Activated naive CD4-positive, alpha-beta T cell treated with anti-CD3 and anti-CD28 coated beads, Interleukin-2, amount 10 ng/mL, durations not matched to agents 7 days and 5 days (primary cell): ENCODE data around the gene SPRR5.

Experiments used
- CTCF ChIA-PET: fragments of 350-600 bp; sonication (Branson Sonifier 250); formaldehyde crosslinking; loops from one replicate; lab custom pipeline; 2021; ENCODE audit warnings: antibody characterized with exemption; lab: Charles Lee
- DNase-seq: peaks from one replicate; pipeline ENCODE4 v3.0.0-alpha.2; 2020
- H3K27ac Mint-ChIP-seq: one replicate; pipeline ENCODE4 v1.8.0; 2021; ENCODE audit warnings: mild to moderate bottlenecking, moderate library complexity, mixed read lengths
- H3K27me3 Mint-ChIP-seq: one replicate; pipeline ENCODE4 v1.8.0; 2021; ENCODE audit warnings: mild to moderate bottlenecking, mixed read lengths
- H3K36me3 Mint-ChIP-seq: one replicate; pipeline ENCODE4 v1.8.0; 2021; ENCODE audit warnings: mixed read lengths
- H3K4me1 Mint-ChIP-seq: one replicate; pipeline ENCODE4 v1.8.0; 2021; ENCODE audit warnings: mixed read lengths
- H3K4me3 Mint-ChIP-seq: one replicate; pipeline ENCODE4 v1.8.0; 2021; ENCODE audit warnings: mild to moderate bottlenecking, moderate library complexity, mixed read lengths
- H3K9me3 Mint-ChIP-seq: one replicate; pipeline ENCODE4 v1.8.0; 2021; ENCODE audit warnings: mixed read lengths

Gene SPRR5

DNA sequence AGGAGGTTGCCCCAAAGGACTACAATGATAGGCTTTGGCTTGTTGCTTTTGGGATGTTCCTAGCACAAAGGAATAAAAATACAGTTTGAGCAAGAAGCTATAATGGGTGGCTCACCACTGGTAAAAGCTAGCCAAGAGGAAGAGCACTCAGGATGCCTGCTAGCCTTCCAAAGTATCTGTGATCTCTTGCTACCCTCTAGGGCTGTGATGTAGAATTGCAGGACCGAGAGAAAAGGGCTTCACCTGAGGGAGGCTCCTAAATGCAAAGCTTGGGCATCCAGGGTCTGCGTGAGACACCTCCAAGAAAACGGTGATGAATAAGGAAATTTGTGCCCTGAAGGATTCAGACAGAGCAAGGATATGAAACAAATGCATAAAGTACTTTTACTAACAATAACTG is 20.9 kb upstream of the SPRR5 start:
- H3K4me3 Mint-ChIP-seq = no peak overlapping the region
- peaks cover 3% of the 10 kb centered on the region for H3K27me3 Mint-ChIP-seq
- H3K27ac Mint-ChIP-seq = no peak overlapping the region
- no peaks in the 10 kb centered on the region for H3K9me3 Mint-ChIP-seq
- CTCF ChIA-PET = interaction anchor here (0.7 kb wide), 1 partner anchor 54 kb away, joined by 3 read pairs; no protein-coding TSS in a partner anchor
- no peaks in the 10 kb centered on the region for H3K4me1 Mint-ChIP-seq
- no peaks in the 10 kb centered on the region for H3K36me3 Mint-ChIP-seq
- DNase-seq = no peak

GRCh38 chr1:152928671-152929070 is 18.3 kb upstream of the SPRR5 start:
- H3K27me3 Mint-ChIP-seq = peaks cover 3% of the 10 kb centered on the region
- no peaks in the 10 kb centered on the region for H3K36me3 Mint-ChIP-seq
- no peaks in the 10 kb centered on the region for H3K9me3 Mint-ChIP-seq
- no peak for DNase-seq
- CTCF ChIA-PET = no interaction called here
- no peak overlapping the region for H3K27ac Mint-ChIP-seq
- H3K4me3 Mint-ChIP-seq = no peak overlapping the region
- H3K4me1 Mint-ChIP-seq = no peaks in the 10 kb centered on the region

GRCh38 chr1:152932170-152932811 is 14.7 kb upstream of the SPRR5 start:
- H3K27me3 Mint-ChIP-seq = no peaks in the 10 kb centered on the region
- no peaks in the 10 kb centered on the region for H3K9me3 Mint-ChIP-seq
- H3K4me3 Mint-ChIP-seq = no peak overlapping the region
- H3K4me1 Mint-ChIP-seq = no peaks in the 10 kb centered on the region
- no peak overlapping the region for H3K27ac Mint-ChIP-seq
- H3K36me3 Mint-ChIP-seq = no peaks in the 10 kb centered on the region
- CTCF ChIA-PET = no interaction called here
- no peak for DNase-seq

GRCh38 chr1:152933196-152933595 is 13.8 kb upstream of the SPRR5 start:
- CTCF ChIA-PET = no interaction called here
- Mint-ChIP-seq H3K36me3 (no peaks in the 10 kb centered on the region), H3K4me3 (no peak overlapping the region), H3K4me1 (no peaks in the 10 kb centered on the region), H3K27me3 (no peaks in the 10 kb centered on the region), H3K9me3 (no peaks in the 10 kb centered on the region), H3K27ac (no peak overlapping the region)
- no peak for DNase-seq

- H3K4me3 Mint-ChIP-seq = no peak overlapping the region
- H3K27ac Mint-ChIP-seq = no peak overlapping the region
- CTCF ChIA-PET = no interaction called here
- H3K36me3 Mint-ChIP-seq = no peaks in the 10 kb centered on the region
- H3K9me3 Mint-ChIP-seq = no peaks in the 10 kb centered on the region
- H3K4me1 Mint-ChIP-seq = no peaks in the 10 kb centered on the region
- no peak for DNase-seq
- H3K27me3 Mint-ChIP-seq = peaks cover 3% of the 10 kb centered on the region
Measured at GRCh38 chr1:152940614-152941013, 6.4 kb upstream of the SPRR5 start.

- no peak overlapping the region for H3K4me3 Mint-ChIP-seq
- peaks cover 3% of the 10 kb centered on the region for H3K27me3 Mint-ChIP-seq
- no peak overlapping the region for H3K27ac Mint-ChIP-seq
- no peaks in the 10 kb centered on the region for H3K9me3 Mint-ChIP-seq
- no peaks in the 10 kb centered on the region for H3K4me1 Mint-ChIP-seq
- H3K36me3 Mint-ChIP-seq = no peaks in the 10 kb centered on the region
- CTCF ChIA-PET = no interaction called here
- DNase-seq = no peak
Measured at GRCh38 chr1:152941037-152941711, 5.8 kb upstream of the SPRR5 start.

DNA sequence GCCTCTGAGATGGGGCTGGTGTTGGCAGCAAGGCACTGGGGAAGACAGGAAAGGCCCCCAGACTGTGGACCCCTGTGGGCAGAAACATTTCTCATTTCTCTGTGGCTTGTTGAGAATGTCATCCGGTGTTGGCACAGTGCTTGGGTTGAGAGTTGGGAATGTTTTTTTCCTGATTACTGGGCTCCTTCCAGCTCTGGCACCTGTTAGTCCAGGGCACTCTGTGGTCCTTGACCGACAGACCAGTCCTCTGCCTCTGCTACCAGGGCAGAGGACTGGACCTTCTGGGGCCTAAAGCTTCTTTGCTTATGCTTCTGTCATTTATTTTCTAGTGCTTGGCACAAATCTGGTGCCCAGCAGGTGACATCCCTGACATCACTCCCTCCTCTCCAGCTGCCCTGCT is 4.8 kb upstream of the SPRR5 start:
- no peak overlapping the region for H3K4me3 Mint-ChIP-seq
- H3K27me3 Mint-ChIP-seq = peaks cover 4% of the 10 kb centered on the region
- H3K27ac Mint-ChIP-seq = no peak overlapping the region
- DNase-seq = no peak
- H3K36me3 Mint-ChIP-seq = no peaks in the 10 kb centered on the region
- no peaks in the 10 kb centered on the region for H3K4me1 Mint-ChIP-seq
- no peaks in the 10 kb centered on the region for H3K9me3 Mint-ChIP-seq
- CTCF ChIA-PET = no interaction called here

DNA sequence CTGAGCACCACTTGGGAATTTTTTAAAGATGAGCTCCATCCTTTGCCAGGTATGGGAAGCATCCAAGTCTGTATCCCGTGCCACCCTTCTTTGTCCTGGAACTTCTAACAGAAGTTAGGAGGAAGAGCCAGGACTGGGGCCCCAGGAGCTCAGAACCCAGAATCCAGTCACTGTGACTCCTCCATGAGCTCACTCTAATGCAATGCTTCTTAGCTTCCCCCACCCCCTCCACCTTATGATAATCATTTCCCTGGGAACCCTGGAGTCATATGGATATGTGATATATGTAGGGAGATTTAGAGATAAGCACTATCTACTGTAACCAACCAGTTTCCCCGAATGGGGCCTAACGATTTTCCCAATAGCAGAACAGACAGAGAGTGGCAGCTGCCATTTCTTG is 758 bp upstream of the SPRR5 start:
- Mint-ChIP-seq H3K27me3 (peaks cover 7% of the 10 kb centered on the region), H3K4me3 (no peak overlapping the region), H3K9me3 (no peaks in the 10 kb centered on the region), H3K4me1 (no peaks in the 10 kb centered on the region), H3K36me3 (no peaks in the 10 kb centered on the region), H3K27ac (no peak overlapping the region)
- CTCF ChIA-PET = no interaction called here
- no peak for DNase-seq

- Mint-ChIP-seq H3K36me3 (no peaks in the 10 kb centered on the region), H3K9me3 (no peaks in the 10 kb centered on the region), H3K27me3 (peaks cover 4% of the 10 kb centered on the region), H3K4me1 (no peaks in the 10 kb centered on the region), H3K4me3 (no peak overlapping the region), H3K27ac (no peak overlapping the region)
- CTCF ChIA-PET = no interaction called here
- DNase-seq = no peak
Measured at GRCh38 chr1:152951711-152952110, 4.7 kb downstream of the SPRR5 start.

GRCh38 chr1:152953761-152954160 is 6.8 kb downstream of the SPRR5 start:
- CTCF ChIA-PET = no interaction called here
- Mint-ChIP-seq H3K36me3 (no peaks in the 10 kb centered on the region), H3K4me3 (no peak overlapping the region), H3K4me1 (no peaks in the 10 kb centered on the region), H3K27me3 (no peaks in the 10 kb centered on the region), H3K9me3 (no peaks in the 10 kb centered on the region), H3K27ac (no peak overlapping the region)
- no peak for DNase-seq

DNA sequence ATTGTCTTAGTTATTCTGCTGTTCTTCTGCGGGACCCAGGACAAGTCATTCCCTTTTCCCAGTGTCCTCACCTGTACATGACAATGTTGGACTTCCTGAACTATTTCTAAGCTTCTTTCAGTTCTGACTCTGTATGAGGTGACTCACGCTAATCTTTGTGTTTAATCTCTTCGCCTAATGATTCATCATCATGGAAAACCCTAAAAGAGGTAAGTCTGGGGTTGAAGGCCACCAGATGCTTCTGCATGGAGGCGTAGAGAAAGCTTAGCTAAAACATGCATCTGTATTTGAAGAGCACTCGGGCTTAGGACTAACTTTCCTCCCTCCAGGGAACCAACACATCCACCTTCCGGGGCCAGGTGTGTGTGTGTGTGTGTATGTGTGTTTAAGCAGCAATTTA is 7.4 kb downstream of the SPRR5 start:
- DNase-seq = no peak
- CTCF ChIA-PET = no interaction called here
- Mint-ChIP-seq H3K27me3 (no peaks in the 10 kb centered on the region), H3K4me3 (no peak overlapping the region), H3K9me3 (no peaks in the 10 kb centered on the region), H3K27ac (no peak overlapping the region), H3K36me3 (no peaks in the 10 kb centered on the region), H3K4me1 (no peaks in the 10 kb centered on the region)

DNA sequence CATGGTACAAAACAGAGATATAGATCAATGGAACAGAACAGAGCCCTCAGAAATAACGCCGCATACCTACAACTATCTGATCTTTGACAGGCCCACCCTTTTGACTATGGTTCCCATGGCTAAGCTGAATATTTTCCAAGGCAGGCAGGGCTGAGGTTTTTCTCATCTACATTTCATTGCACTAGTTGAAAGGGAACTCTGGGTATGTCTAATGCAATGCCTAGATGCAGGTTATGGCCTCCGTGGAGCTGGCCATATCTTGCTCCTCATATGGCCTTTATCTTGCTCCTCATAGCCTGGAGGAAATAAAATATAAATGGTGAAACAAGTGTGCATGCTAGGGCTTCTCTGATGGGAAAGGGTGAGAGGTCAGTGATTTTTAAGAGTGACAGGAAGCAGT is 10.6 kb downstream of the SPRR5 start:
- Mint-ChIP-seq H3K4me1 (no peaks in the 10 kb centered on the region), H3K9me3 (no peaks in the 10 kb centered on the region), H3K27ac (no peak overlapping the region), H3K4me3 (no peak overlapping the region), H3K36me3 (no peaks in the 10 kb centered on the region), H3K27me3 (peaks cover 3% of the 10 kb centered on the region)
- CTCF ChIA-PET = no interaction called here
- DNase-seq = no peak

- no peak for DNase-seq
- Mint-ChIP-seq H3K36me3 (no peaks in the 10 kb centered on the region), H3K4me1 (no peaks in the 10 kb centered on the region), H3K9me3 (no peaks in the 10 kb centered on the region), H3K4me3 (no peak overlapping the region), H3K27ac (no peak overlapping the region), H3K27me3 (peaks cover 6% of the 10 kb centered on the region)
- CTCF ChIA-PET = no interaction called here
Measured at GRCh38 chr1:152959273-152959672, 12.3 kb downstream of the SPRR5 start.

GRCh38 chr1:152959801-152960451 is 12.9 kb downstream of the SPRR5 start:
- Mint-ChIP-seq H3K27ac (no peak overlapping the region), H3K36me3 (no peaks in the 10 kb centered on the region), H3K4me3 (no peak overlapping the region), H3K27me3 (peaks cover 6% of the 10 kb centered on the region), H3K9me3 (no peaks in the 10 kb centered on the region), H3K4me1 (no peaks in the 10 kb centered on the region)
- no peak for DNase-seq
- CTCF ChIA-PET = no interaction called here

DNA sequence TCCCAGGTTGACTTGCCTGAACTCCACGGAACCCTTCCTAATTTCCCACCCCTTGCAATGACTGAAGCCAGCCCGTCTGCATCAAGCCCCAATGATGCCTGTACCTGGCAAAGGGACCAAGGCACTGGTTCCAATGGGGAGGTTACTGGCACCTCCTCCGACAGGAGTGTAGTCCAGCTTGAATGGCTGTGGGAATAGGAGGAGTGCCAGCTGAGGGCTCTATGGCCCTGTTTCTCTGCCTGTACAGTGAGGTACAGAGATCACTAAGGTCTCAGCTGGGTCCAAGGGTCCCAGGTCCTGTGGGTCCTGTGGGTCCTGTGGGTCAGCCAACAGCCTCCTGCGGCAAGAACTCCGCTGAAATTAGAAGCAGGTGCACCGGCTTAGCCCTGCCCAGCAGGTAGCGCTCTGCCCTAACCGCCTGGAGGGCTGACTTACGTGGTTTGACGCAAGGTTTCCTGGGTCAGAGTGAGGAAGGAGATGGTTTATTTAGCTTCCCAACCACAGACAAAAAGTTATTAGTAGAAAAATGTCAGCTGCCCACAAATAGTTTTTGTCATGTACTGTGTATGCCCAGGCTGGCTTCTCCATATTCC is 13.5 kb downstream of the SPRR5 start:
- no peak overlapping the region for H3K27ac Mint-ChIP-seq
- H3K9me3 Mint-ChIP-seq = no peaks in the 10 kb centered on the region
- H3K4me1 Mint-ChIP-seq = no peaks in the 10 kb centered on the region
- peaks cover 6% of the 10 kb centered on the region for H3K27me3 Mint-ChIP-seq
- H3K4me3 Mint-ChIP-seq = no peak overlapping the region
- CTCF ChIA-PET = no interaction called here
- H3K36me3 Mint-ChIP-seq = no peaks in the 10 kb centered on the region
- no peak for DNase-seq
